Epithelial cell of proximal tubule (primary cell): ENCODE measurements around the gene FAF1. TPM values are rescaled to one million over a fixed set of nuclear protein-coding genes. Genes with fewer than 3 reads are reported as not detected.
"Not testable (repeated sequence)": the region's sequence is repeated elsewhere in the genome, so short reads cannot be mapped to it uniquely, and the experiment has no call there.

Experiments used
- DNase-seq: peaks from one replicate; pipeline ENCODE4 v3.0.0-alpha.2; 2011; ENCODE audit warnings: low read depth
- H3K4me3 ChIP-seq: 2 replicates; pipeline ENCODE4 v1.5.1; 2011; ENCODE audit warnings: low read depth, mild to moderate bottlenecking, low read length
- CTCF ChIP-seq: conservative IDR thresholded peaks from 2 replicates; pipeline ENCODE4 v1.5.1; 2012; ENCODE audit warnings: low read depth, mild to moderate bottlenecking, low read length
- total RNA-seq: library from RNA; depleted of rRNA; stranded (reverse); fragments of >200 nt; gene quantifications from 2 replicates; pipeline ENCODE4 v1.2.3, GENCODE V29; 2015

FAF1 gene
- total RNA-seq, 1 donor from 2014 or later, result 54.1 TPM

GRCh38 chr1:50831300-50832061 lies 128.6 kb downstream of the FAF1 start:
- DNase-seq, result no peak
- TF ChIP-seq CTCF, result no peak
- H3K4me3 ChIP-seq, result no peak overlapping the region

GRCh38 chr1:50830621-50831020 lies 129.4 kb downstream of the FAF1 start:
- no peak overlapping the region for H3K4me3 ChIP-seq
- TF ChIP-seq CTCF, result no peak
- no peak for DNase-seq

GRCh38 chr1:50829014-50829958 lies 130.8 kb downstream of the FAF1 start:
- DNase-seq, result peak; percentile 32
- no peak overlapping the region for H3K4me3 ChIP-seq
- no peak for TF ChIP-seq CTCF

GRCh38 chr1:50827546-50827945 lies 132.5 kb downstream of the FAF1 start:
- TF ChIP-seq CTCF, result no peak
- H3K4me3 ChIP-seq, result no peak overlapping the region
- no peak for DNase-seq

GRCh38 chr1:50826792-50827191 lies 133.3 kb downstream of the FAF1 start:
- not testable (repeated sequence) for DNase-seq, H3K4me3 ChIP-seq

GRCh38 chr1:50822035-50822776 lies 137.9 kb downstream of the FAF1 start:
- H3K4me3 ChIP-seq, result no peak overlapping the region
- no peak for DNase-seq
- TF ChIP-seq CTCF, result no peak

GRCh38 chr1:50820545-50820944 lies 139.5 kb downstream of the FAF1 start:
- no peak overlapping the region for H3K4me3 ChIP-seq
- no peak for DNase-seq
- TF ChIP-seq CTCF, result no peak
